DMS114 treated with DMSO at 0.1 percent for 48 hours (cell line): Measurements from ENCODE around the gene FANK1.

Experiments
- DNase-seq: peaks from one replicate; lab custom pipeline; 2025; ENCODE audit not compliant: unreplicated experiment; lab: John Stamatoyannopoulos, UW

The FANK1 gene

DNA sequence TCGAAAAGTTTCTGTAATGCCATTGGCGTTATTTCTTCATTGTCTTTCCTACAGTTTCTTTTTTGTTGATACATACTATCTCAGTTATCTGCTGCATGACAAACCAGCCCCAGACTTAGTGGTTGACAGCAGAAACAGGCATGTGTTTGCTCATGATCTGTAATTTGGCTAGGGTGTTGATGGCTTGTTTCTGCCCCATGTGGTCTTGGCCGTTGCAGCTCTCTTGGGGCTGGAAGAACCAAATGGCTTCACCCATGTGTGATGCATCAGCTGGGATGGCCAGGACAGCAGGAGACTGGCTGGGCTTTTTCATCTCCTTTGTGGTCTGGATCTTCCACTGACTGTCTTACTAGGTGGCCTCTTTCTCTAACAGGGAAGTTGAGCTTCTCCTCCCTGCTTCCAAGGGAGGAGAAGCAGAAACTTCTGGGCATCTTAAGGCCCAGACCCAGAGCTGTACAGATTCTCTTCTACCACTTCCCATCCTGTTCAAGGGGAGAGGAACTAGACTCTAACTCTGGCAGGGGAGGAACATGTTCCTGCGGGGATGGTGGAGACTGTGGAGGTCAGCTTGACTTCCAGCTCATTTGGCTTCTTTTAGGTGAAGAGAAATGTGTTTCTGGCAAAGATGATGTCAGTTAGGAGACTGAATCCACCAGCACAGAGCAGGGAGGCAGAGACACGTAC, 89.3 kb downstream of the FANK1 start:
- DNase-seq: no peak

DNA sequence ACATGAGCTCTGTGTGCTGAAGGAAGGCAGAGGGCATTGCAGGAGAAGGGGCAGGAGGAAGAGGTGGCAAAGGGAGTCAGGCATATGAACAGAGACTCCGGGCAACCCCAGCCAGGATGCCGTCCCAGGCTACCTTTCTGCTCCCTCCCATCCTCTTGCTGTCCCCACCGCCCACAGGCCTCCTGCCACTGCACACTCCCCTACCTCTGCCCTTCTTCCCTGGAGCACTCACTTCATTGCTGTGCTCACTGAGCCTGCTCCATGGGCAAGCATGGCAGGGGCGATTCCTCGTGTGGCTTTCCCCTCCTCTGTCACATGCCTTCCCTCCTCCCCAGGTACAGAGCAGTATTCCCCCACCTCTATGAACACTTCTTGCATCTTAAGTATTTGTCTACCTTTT, 93.4 kb downstream of the FANK1 start:
- no peak for DNase-seq

DNA sequence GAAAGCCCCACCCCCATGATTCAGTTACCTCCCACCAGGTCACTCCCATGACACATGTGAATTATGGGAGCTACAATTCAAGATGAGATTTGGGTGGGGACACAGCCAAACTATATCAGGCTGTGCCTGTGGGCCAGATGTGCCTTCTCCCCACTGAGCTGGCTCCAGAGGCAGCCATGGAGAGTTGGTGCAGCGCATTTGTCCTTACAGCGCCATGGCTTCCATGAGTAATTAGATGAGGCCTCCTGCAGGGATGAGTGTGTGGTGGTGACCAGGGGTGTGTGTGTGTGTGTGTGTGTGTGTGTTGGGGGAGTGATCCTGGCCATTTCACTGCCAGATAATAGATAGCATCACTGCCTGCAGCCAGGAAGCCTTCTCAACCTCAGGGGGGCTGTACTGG, 94.6 kb downstream of the FANK1 start:
- no peak for DNase-seq

DNA sequence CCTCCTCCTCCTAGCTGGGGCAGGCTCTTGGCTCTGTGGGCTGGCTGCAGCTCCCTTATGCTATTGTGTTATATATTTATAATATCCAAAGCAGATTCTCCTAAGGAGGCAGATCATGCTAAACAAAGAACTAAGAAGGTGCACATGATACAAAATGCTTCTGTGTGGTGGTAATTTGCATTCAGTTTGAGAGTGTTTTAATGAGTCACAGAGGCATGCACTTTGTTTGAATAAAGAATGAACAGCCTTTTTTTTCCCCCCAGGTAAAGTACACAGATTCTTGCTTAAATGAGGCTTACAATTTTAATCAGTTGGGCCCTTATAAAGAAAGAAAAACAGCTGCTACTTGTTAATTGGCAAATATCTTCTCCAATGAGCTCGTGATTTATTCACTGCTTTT, 95.0 kb downstream of the FANK1 start:
- no peak for DNase-seq

DNA sequence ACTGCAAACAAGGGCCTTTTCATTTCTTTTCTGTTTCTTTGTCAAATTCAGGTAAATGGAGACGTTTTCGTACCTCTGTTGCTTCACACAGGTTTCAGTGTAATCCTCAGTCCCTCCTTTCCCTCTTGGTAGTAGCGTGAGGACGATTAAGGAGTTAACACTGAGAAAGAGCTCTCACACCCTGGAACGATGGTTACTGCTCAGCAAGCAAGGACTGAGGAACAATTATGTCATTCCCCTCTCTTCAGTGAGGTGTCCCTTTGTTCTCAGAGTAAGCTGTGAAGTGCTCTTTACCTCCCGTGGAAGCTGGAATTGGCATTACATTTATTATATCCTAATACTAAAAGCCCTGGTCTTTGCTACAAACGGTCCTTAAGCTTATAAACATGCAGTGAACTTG, 95.9 kb downstream of the FANK1 start:
- DNase-seq: no peak

DNA sequence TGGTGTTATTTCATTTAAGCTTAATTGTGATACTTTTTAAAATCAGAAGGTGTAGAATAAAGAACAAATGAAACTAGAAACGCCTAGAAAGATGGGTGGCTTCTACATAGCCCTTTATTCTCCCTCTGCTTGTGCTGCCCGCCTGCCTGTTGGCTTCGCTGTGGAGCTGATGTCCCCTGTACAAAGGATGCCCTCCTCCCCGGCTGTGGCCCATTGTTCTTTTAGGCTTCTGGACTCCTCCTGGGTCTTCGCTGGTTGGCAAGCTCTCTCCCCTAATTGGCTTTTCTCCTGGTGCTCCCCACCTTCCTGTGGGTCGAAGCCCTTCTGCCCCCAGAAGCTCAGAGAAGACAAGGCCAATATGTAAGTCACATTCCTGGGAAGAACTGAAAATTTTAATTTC, 98.2 kb downstream of the FANK1 start:
- DNase-seq: no peak

DNA sequence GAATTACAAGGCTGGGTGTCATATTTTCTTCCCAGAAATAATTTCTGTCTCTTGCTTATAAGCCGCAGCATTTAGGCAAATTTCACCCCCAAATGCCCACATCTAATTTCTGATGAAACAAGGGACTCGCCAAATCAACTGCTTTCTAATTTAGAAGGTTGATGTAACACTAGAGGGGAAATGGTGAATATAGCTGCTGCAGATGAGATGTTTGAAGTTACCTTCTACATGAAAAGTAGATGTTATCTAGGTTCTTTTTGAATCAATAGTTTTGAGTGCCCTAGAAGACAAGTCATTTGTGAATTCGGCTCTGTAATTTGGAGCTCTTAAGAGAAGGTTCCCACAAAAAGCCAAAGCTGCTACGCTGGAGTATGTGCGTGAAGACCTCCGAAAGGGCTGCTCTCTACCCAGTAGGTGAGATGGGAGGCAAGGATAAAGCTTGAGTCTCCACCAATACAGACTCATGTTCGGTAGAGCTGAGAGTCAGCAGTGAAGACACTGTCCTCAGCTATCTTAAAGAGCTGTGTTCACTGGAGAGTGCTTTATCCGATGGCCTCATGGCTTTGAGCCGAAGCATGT, 99.5 kb downstream of the FANK1 start:
- DNase-seq: no peak

DNA sequence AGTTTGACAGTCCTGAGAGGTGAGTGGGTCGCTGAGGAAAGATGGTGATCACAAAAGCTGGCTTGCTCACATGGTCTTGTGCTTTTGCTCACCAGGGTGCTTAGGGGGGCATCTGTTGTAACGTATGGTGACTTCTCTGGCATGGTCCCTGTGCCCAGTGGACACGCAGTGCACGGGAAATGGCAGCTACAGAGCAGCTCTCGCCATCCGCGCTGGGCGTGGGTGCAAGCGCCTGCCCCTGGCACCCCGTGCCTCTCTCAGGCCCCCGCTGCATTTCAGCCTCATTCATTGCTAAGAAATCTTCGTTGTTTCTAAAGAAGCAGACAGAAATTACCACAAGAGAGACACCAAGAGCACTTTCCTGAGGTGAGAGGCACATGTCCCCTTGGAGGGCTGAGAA, 101.2 kb downstream of the FANK1 start:
- no peak for DNase-seq

DNA sequence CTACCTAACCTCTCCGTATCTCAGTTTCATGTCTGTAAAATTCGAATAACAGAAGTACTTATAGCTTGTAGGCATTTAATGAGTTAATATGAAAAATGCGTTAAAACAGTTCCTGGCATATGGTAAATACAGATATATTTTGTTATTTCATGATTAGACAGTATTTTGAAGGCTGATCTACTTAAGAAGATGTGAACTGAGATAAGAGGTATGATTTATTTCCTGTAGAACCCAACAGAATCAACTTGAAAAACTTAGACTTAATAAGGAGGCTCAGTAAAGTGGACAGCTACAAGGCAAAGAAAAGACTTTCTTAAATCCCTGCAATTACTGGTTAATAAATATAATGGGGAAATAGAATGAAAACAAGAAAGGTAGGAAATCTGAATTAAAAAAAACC, 103.3 kb downstream of the FANK1 start:
- no peak for DNase-seq

DNA sequence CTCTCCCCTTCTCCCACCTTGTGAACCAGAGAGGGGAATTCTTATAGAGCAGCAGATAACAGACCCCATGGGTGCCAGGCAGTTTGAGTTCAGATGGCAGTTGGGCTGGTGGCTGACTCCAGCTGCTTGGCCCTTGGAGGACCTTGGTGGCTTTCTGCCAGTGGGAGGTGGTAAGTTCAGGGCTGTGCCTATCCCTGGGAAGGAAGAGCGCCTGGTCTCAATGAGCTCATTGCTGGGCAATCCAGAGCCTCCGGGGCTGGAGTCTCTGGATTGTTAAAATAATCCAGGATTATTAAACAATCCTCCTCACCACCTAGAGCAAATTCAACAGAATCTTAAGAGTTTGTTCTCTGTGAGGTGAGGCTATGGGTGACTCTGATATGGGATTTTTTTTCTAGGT, 105.2 kb downstream of the FANK1 start:
- no peak for DNase-seq

DNA sequence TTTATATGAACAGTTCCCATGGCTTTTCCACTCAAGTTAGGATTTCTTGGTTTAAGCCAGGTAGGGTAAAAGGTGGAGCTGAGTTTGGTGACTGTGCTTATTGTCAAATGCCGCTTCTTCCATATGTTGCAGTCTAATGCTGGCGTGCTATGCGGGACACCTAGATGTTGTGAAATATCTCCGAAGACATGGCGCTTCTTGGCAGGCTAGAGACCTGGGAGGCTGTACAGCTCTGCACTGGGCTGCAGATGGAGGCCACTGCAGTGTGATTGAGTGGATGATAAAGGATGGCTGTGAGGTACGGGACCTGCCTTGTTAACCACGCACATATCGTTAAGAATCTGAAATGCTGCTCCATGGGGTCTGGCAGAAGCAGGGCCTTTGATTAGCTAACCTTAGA, 108.4 kb downstream of the FANK1 start:
- no peak for DNase-seq

DNA sequence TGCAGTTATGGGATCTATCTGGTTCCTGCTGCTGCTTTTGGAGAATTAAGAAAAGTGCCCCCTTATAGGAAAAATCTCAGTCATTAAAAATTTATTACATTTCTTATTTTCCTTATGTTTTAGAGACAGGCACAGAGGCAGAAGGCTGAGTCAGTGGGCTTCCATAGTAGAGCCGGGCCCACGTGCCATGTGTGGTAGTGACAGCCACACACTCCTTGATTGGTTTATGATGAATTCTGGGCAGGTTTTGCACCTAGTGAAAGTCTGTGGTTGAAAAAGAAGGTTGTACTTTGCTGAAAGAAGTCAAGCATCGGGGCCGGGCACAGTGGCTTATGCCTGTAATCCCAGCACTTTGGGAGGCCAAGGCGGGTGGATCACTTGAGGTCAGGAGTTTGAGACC, 109.9 kb downstream of the FANK1 start:
- no peak for DNase-seq

DNA sequence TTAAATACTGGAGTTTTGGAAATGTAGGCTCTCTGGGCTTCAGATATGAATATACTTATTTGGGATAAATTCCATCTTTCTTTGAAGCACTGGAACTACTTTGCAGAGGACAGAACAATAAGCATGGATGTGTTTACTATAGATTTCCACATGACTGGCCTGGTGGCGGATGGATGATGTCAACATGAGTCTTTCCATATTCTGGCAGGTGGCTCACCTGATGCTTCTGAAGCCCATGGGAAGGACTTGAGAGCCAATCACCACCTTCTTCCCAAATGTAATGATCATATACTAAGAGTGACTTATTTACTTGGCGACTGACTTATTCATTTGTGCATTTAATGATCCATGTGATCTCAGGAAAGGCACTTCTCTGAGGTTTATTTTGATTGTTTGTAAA, 110.5 kb downstream of the FANK1 start:
- no peak for DNase-seq

DNA sequence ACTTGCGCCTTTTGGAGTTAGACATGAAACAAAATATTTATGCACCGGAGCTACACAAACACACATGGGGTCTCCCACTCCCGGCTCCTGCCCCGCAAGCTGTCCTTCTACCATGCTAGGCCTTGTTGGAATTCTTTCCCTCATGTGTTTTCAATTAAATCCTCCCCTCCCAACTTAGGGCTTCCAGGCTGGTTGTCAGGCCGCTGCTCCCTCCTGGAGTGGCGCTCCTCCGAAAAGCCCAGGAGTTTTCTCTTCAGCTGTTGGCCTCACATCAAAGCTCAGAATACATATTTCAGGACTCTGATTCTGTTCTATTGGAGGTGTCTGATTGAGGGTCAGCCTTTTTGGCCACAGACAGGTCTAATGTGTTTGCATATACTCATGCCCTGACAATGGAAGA, 113.3 kb downstream of the FANK1 start:
- no peak for DNase-seq

DNA sequence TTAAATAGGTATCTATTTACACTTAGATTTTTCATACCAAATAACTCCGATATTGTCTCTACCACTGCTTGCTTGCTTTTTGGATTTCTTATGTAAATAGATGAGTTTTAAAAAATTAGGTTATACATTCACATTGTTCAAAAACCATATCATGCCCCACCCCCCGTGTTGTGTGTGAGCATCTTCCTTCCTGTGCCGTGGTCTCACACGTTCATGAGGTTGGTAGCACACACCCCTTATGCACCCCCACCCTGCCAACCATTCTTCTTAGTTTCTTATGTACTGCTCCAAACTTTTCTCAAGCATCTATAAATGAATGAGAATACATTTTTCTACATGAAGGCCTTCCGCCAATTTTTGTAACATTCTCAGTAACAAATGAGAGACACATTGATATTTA, 115.6 kb downstream of the FANK1 start:
- no peak for DNase-seq

DNA sequence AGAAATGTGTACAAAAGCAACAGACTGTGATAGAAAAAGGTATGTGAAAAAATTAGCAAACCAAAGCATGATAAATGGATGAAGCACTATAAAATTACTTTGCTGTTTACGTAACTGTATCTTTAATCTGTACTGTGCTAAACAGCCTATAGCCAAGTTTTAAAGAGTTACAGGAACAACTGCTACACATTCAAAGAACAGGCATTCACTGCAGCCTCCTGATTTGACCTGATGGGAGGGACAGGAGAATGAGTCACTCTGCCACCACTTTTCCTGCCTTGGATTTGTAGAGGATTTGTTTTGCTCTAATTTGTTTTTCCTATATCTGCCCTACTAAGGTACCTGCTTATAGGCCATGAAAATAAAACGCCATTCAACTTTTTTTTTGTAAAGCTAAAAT, 116.1 kb downstream of the FANK1 start:
- no peak for DNase-seq

DNA sequence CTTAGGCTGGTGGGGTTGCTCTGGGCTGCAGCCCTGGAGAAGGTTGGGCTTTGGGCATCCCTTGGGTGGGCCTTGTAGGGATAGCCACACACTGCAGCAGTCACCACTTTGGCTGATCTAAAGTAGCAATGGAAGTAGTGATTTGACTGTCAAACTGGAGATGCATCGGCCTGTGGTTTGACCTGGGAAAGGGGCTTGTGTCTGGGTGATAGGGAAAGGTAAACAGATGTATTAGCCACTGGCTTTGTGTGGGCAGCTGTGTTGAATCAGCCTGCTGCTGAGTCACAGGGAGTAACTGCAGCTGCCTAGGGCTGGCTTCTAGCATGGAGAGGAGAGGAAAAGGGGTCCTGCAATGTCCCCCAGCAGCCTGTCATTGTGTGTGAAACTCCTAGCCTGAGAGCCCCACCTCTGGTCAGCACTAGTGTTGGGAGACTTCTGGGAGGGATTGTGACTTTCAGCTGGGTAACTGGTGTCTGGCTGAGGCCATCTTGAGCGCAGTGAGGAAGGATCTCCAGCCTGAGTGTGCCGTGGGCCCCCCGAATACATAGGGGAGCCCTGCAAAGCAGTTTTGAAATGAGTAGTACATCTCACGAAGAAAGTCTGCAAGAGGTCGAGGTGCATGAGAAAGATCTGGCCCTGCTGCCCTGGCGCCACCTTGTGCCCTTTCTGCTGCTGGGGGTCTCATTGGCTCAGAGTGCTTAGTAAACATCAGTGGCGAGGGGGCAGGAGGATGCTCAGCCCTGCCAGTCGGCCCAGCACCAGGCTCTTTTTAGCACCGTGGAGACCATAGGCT, 117.3 kb downstream of the FANK1 start:
- no peak for DNase-seq

DNA sequence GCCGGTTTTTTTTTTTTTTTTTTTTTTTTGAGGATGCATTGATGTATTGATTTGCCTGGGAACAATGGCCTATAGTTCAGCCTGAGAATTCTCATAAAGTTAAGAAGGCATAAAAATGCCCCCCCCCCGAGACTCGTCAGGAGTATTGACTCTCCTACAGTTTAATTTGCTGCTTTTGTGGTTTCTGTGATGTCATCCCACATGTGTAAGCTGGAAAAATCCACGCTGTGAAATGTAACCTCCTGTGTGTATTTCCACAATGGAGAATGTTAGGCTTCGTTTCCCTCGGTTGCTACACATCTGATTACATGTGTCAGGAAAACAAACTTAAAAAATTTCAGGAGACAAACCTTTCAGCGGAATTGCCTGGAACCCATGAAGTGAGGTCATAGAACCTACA, 117.9 kb downstream of the FANK1 start:
- no peak for DNase-seq

DNA sequence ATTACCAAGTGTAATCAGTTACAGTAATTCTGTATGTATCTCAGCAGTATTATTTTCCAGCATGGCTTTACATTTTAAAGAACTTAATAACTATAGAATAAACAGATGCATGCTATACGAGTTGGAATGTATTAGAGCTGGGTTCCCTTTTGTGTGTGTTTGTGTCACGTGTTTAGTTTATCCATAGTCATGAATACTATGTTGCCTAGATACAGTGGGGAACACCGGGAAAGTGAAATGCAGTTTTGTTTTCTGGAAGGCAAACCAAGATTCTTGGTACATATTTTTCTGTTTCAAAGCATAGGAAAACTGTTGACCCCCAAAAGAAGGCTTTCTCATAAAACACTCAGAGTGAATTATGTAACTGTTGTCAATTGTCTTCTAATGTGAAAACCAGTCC, 119.0 kb downstream of the FANK1 start:
- DNase-seq: no peak

DNA sequence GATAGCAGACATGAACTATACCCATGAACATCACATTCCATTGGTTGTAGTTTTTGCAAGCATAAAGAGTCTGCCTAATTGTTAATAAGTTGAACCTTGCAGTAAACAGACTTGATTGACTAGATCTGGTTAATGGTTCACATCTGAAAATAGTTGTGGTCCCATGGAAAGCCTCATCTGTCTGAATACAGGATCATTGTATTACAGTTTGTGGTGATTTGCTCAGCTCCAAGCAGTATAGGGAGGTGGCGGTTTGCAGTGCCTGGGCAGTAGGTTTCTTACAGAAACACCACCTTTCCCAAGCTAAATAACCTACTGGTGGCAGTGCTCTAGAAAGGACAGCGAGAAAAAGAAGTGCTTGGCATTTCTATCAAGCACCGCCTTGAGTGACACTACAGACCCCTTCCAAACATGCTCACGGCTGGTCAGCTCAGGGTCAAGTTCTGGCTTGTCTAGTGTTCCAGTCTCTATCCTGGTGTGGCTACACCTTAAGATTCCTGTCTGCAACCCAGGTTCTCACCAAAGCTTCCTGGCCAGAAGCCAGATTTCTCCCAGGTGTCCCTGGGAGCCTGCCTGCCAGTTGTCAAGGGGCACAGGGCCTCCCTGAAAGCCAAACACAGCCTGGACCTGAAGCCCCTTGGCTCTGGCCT, 119.9 kb downstream of the FANK1 start:
- no peak for DNase-seq

DNA sequence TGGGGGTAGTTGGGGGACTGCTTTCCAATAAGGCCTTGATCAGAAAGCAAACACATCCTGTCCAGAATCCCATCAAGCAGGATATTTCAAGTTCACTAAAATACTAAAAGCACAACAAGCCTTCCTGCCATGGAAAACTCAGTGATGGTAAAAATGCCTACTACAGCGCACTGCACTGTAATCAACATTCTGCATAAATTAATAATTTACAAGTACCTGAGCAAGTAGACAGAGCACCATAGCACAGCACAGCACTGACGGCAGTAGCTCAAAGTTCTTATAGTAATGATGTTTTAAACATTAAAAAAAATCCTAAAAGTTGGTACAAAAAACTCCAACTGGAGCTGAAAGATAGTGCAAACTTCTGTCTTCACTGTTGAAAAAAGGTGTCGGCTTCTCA, 120.5 kb downstream of the FANK1 start:
- DNase-seq: no peak

DNA sequence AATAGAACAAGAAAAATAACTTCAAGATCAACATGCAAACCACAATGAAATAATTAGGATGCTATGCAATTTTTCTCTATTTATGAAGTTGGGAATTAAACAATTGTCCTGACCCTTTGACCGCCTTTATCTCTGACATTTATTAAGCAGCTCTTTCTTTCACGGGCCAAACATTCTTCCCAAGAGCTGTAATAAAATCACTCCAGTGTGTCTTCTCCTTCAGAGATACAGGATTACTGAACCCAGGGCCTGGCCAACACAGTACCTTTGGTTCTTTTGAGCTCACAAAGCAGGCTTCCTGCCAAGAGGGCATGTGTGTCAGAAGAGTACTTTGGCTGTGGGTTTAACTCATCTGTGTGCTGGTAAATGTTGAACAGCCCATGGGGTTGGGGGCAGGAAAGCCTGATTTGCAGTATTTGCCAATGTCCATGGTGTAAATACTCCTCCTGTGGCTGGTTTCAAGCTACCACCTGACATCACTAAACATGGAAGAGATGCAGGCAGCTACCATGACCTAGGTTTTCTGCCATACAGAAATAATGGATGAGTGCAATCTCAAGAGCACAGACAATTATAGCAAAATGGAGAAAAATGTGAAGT, 121.7 kb downstream of the FANK1 start:
- DNase-seq: no peak
